HG02588 (cell line): ENCODE measurements around the gene ST14.
"Not testable (repeated sequence)": the region's sequence is repeated elsewhere in the genome, so short reads cannot be mapped to it uniquely, and the experiment has no call there.

Experiments
- ATAC-seq: cut with Tn5 transposase; IDR thresholded peaks from one replicate; pipeline ENCODE4 v1.9.1; 2021; ENCODE audit warnings: mild to moderate bottlenecking, moderate library complexity; ENCODE audit not compliant: unreplicated experiment

Gene ST14

GRCh38 chr11:130187096-130187495, 27.5 kb downstream of the ST14 start:
- no peak for ATAC-seq

- no peak for ATAC-seq
Observed at GRCh38 chr11:130188047-130188446, 28.5 kb downstream of the ST14 start.

GRCh38 chr11:130188585-130189347, 29.2 kb downstream of the ST14 start:
- ATAC-seq = no peak

- no peak for ATAC-seq
Observed at GRCh38 chr11:130189492-130190210, 30.1 kb downstream of the ST14 start.

- ATAC-seq = no peak
Observed at GRCh38 chr11:130190371-130190881, 30.8 kb downstream of the ST14 start.

GRCh38 chr11:130191896-130192295, 32.3 kb downstream of the ST14 start:
- ATAC-seq = no peak

- ATAC-seq = no peak
Observed at GRCh38 chr11:130192845-130193267, 33.3 kb downstream of the ST14 start.

- ATAC-seq = not testable (repeated sequence)
Observed at GRCh38 chr11:130193551-130193950, 34.0 kb downstream of the ST14 start.

- ATAC-seq = no peak
Observed at GRCh38 chr11:130194241-130195023, 34.9 kb downstream of the ST14 start.

- no peak for ATAC-seq
Observed at GRCh38 chr11:130197386-130198035, 37.9 kb downstream of the ST14 start.

- ATAC-seq = no peak
Observed at GRCh38 chr11:130198292-130198691, 38.7 kb downstream of the ST14 start.

GRCh38 chr11:130198964-130199363, 39.4 kb downstream of the ST14 start:
- ATAC-seq = no peak

GRCh38 chr11:130199792-130200191, 40.2 kb downstream of the ST14 start:
- no peak for ATAC-seq

GRCh38 chr11:130201026-130201425, 41.4 kb downstream of the ST14 start:
- no peak for ATAC-seq

- ATAC-seq = no peak
Observed at GRCh38 chr11:130202009-130202817, 42.6 kb downstream of the ST14 start.

GRCh38 chr11:130202818-130203689, 43.5 kb downstream of the ST14 start:
- ATAC-seq = no peak

GRCh38 chr11:130203766-130204702, 44.5 kb downstream of the ST14 start:
- ATAC-seq = no peak

- no peak for ATAC-seq
Observed at GRCh38 chr11:130204703-130205095, 45.1 kb downstream of the ST14 start.
